ENCODE results near the gene LRMDA.

- TF ChIP-seq CTCF (IDR thresholded peaks at IDR 0.05) (no peak), POLR2A (IDR thresholded peaks at IDR 0.05) (no peak)
Measured at GRCh38 chr10:75722020-75722419, 290.6 kb downstream of the LRMDA start.

Data from body of pancreas (tissue), 4 donors.